BJ (cell line): ENCODE measurements around the gene GSK3B. TPM values are rescaled to one million over a fixed set of nuclear protein-coding genes. Genes with fewer than 3 reads are reported as not detected.

Experiments
- CTCF ChIA-PET: fragments of 350-600 bp; formaldehyde crosslinking; extraction: SDS; loops from one replicate; lab custom pipeline; 2021; ENCODE audit warnings: antibody characterized with exemption, inconsistent platforms; lab: Yijun Ruan, JAX
- POLR2A ChIA-PET: fragments of 300-600 bp; sonication (Branson Sonifier 250); formaldehyde crosslinking; extraction: SDS; loops from one replicate; lab custom pipeline; 2021; ENCODE audit warnings: antibody characterized with exemption; lab: Charles Lee
- DNase-seq: peaks from one replicate; pipeline ENCODE4 v3.0.0-alpha.2; 2011; ENCODE audit warnings: low read depth
- H3K27me3 ChIP-seq: 2 replicates; pipeline ENCODE4 v1.6.0; 2011; ENCODE audit warnings: low read length; ENCODE audit not compliant: control insufficient read depth, insufficient read depth
- H3K36me3 ChIP-seq: 2 replicates; pipeline ENCODE4 v1.5.1; 2011; ENCODE audit warnings: low read length; ENCODE audit not compliant: control insufficient read depth, insufficient read depth
- H3K4me3 ChIP-seq: 2 replicates; pipeline ENCODE4 v1.5.1; 2011; ENCODE audit warnings: low read depth, mild to moderate bottlenecking, control low read depth, low read length
- polyA plus RNA-seq: library from polyadenylated mRNA; depleted of rRNA; stranded (reverse); fragments of >200 nt; gene quantifications from 2 replicates; pipeline ENCODE4 v1.2.3, GENCODE V29; 2011
- TF ChIP-seq, protein P1 (sequence below): IDR thresholded peaks from 2 replicates; pipeline ENCODE4 v1.5.1; 2011; ENCODE audit warnings: low read depth, mild to moderate bottlenecking, control low read depth, inconsistent platforms, low read length, moderate library complexity; ENCODE audit not compliant: insufficient read depth

GSK3B gene
- polyA plus RNA-seq, 1 experiment = 25.4 TPM

DNA sequence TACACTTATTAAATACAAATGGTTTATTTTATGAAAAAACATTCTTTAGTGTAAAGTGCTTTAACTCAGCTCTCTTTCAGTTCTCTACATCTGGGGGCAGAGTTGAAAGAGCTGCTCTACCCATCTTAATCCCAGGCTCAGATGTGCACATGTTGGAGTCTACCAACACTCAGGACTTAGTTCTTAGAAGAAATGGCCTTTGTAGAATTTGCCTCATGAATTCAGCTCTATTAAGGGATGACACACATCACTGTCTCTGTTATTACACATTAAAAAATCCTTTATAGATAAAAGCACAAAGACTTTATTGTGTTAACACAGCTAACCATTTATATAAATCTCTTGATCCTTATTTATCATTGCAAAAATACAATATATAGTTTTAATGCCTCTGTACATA lies 31.7 kb upstream of the GSK3B start:
- H3K27me3 ChIP-seq = no peaks in the 10 kb centered on the region
- ChIA-PET CTCF (interaction anchor here (1.6 kb wide), 1 partner anchor 44 kb away, joined by 4 read pairs; no protein-coding TSS in a partner anchor), POLR2A (no interaction called here)
- DNase-seq = no peak
- TF ChIP-seq, protein P1, sequence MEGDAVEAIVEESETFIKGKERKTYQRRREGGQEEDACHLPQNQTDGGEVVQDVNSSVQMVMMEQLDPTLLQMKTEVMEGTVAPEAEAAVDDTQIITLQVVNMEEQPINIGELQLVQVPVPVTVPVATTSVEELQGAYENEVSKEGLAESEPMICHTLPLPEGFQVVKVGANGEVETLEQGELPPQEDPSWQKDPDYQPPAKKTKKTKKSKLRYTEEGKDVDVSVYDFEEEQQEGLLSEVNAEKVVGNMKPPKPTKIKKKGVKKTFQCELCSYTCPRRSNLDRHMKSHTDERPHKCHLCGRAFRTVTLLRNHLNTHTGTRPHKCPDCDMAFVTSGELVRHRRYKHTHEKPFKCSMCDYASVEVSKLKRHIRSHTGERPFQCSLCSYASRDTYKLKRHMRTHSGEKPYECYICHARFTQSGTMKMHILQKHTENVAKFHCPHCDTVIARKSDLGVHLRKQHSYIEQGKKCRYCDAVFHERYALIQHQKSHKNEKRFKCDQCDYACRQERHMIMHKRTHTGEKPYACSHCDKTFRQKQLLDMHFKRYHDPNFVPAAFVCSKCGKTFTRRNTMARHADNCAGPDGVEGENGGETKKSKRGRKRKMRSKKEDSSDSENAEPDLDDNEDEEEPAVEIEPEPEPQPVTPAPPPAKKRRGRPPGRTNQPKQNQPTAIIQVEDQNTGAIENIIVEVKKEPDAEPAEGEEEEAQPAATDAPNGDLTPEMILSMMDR = no peak
- H3K36me3 ChIP-seq = no peaks in the 10 kb centered on the region
- H3K4me3 ChIP-seq = no peak overlapping the region

DNA sequence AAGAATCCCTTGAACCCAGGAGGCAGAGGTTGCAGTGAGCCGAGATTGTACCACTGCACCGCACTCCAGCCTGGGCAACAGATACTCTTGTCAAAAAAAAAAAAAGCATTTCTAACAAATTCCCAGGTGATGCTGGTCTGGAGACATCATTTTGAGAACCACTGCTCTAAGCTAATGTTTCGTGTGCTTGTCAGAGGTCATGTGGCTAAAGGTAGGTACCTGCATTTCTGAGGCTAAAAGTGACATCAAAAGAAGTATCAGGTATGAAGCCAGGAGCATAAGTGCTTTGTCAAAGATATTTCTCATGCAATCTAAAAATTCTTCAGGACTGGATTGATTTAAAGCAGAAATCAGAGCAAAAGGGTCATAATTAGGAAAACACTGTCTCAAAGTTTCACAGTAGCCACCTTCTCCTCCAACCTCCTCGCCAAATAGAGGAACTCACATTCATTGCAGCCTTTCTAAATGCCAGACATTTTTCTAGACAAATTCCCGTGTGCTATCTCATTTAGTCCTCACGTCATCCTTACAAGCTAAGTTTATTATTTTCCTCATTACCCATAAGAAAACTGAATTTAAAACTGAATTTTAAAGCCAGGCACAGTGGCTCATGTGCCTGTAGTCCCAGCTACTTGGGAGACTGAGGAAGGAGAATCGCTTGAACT lies 25.7 kb upstream of the GSK3B start:
- H3K27me3 ChIP-seq = no peaks in the 10 kb centered on the region
- DNase-seq = no peak
- H3K4me3 ChIP-seq = no peak overlapping the region
- H3K36me3 ChIP-seq = no peaks in the 10 kb centered on the region
- POLR2A ChIA-PET = no interaction called here
- TF ChIP-seq, protein P1 = no peak
- CTCF ChIA-PET = no interaction called here

- TF ChIP-seq, protein P1 = no peak
- ChIA-PET POLR2A (no interaction called here), CTCF (interaction anchor here (1.1 kb wide), 1 partner anchor 20 kb away, joined by 4 read pairs; no protein-coding TSS in a partner anchor)
- no peak for DNase-seq
- Histone ChIP-seq H3K4me3 (no peak overlapping the region), H3K36me3 (no peaks in the 10 kb centered on the region), H3K27me3 (no peaks in the 10 kb centered on the region)
Observed at GRCh38 chr3:120114981-120115380, 20.7 kb upstream of the GSK3B start.

GRCh38 chr3:120114376-120114775 lies 20.1 kb upstream of the GSK3B start:
- CTCF ChIA-PET = interaction anchor here (1.1 kb wide), 1 partner anchor 21 kb away, joined by 4 read pairs; no protein-coding TSS in a partner anchor
- no peak overlapping the region for H3K4me3 ChIP-seq
- POLR2A ChIA-PET = no interaction called here
- DNase-seq = no peak
- TF ChIP-seq, protein P1 = no peak
- H3K27me3 ChIP-seq = no peaks in the 10 kb centered on the region
- no peaks in the 10 kb centered on the region for H3K36me3 ChIP-seq

DNA sequence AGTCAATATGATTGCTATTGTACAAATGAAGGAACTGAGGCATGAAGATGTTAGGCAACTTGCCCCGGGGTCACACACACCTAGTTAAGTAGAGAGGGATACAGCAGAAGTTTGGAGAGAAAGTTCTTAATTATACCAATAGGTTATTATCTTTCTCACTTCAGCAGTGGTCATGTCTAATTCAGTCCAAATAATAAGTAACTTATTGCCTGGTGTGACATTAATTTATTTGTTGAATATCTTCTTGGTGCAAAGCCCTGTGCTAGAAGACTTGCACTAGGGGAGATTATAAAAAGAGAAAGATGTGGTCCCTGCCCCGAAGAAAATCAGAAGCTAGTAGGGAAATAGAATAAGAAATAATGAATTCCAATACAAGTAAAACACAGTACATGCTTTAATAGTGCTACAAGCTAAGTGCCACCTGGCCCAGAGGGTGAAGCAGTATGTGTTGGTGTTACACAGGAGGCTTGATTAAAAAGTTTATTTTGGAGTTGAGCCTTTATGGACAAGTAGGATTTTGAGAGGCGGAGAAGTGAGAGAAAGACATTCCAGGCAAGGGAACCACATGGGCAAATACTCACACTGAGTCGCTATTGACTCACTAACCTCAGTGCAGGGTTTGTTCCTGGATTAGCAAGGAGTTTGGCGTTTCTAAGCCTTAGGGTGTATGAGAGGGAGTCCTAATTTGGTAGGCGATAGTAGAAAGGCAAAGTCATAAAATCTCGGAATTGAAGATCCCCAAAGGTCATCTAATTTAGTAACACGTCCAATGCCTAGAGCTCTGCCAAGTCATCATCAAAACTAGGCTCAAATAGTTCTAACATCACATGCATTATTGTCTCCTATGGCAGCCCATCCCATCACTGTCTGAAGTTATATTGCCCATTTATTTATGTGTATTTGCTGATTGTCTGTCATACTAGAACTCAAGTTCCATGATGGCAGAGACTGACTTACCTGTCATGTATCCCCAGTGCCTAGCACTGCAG lies 19.2 kb upstream of the GSK3B start:
- POLR2A ChIA-PET = no interaction called here
- Histone ChIP-seq H3K4me3 (no peak overlapping the region), H3K36me3 (no peaks in the 10 kb centered on the region), H3K27me3 (no peaks in the 10 kb centered on the region)
- CTCF ChIA-PET = interaction anchor here (1.1 kb wide), 1 partner anchor 22 kb away, joined by 4 read pairs; no protein-coding TSS in a partner anchor
- TF ChIP-seq, protein P1 = no peak
- peak; percentile 49 for DNase-seq
